Keratinocyte (primary cell): Measurements from ENCODE around the gene BAG5. TPM values are rescaled to one million over a fixed set of nuclear protein-coding genes. Genes with fewer than 3 reads are reported as not detected.
A peak's percentile ranks its signal among the peaks of the same experiment; 100 is the strongest.

ENCODE experiments used
- DNase-seq: peaks from one replicate; pipeline ENCODE4 v3.0.0-alpha.2; 2011; ENCODE audit warnings: low read depth, missing footprints, low spot score
- FAIRE-seq: peaks from 2 replicates; lab custom pipeline; 2011; peaks lifted over from hg19 to GRCh38; lab: Jason Lieb, UNC
- H2AFZ ChIP-seq: 2 replicates; pipeline ENCODE4 v1.6.0; 2012; ENCODE audit warnings: low read length, control low read depth, inconsistent platforms; ENCODE audit not compliant: control insufficient read depth
- H3K27ac ChIP-seq: 2 replicates; pipeline ENCODE4 v1.5.1; 2011; ENCODE audit warnings: low read length; ENCODE audit not compliant: control insufficient read depth, insufficient read depth
- H3K27me3 ChIP-seq: 3 replicates; pipeline ENCODE4 v1.6.0; 2011; ENCODE audit warnings: low read length; ENCODE audit not compliant: control insufficient read depth, insufficient read depth; ENCODE audit errors: extremely low read depth
- H3K36me3 ChIP-seq, 2 experiments: 2 replicates in 1 of 2; 3 replicates in 1 of 2; pipeline ENCODE4 v1.5.1; 2011; ENCODE audit warnings: low read length in 2 of 2, mild to moderate bottlenecking in 1 of 2; ENCODE audit not compliant: control insufficient read depth in 2 of 2, insufficient read depth in 2 of 2; ENCODE audit errors: extremely low read depth in 1 of 2
- H3K4me1 ChIP-seq: 3 replicates; pipeline ENCODE4 v1.5.1; 2011; ENCODE audit warnings: low read length; ENCODE audit not compliant: control insufficient read depth, insufficient read depth; ENCODE audit errors: extremely low read depth
- H3K4me2 ChIP-seq: 3 replicates; pipeline ENCODE4 v1.6.0; 2011; ENCODE audit warnings: low read depth, low read length; ENCODE audit not compliant: control insufficient read depth, insufficient read depth; ENCODE audit errors: extremely low read depth
- H3K4me3 ChIP-seq, 3 experiments: fragments of 200-600 bp in 1 of 3; sonication (generic) in 1 of 3; 2 replicates in 2 of 3; 3 replicates in 1 of 3; pipeline ENCODE4 v1.5.1; 2011 to 2016; ENCODE audit warnings: low read length in 3 of 3, mild to moderate bottlenecking in 3 of 3, control low read depth in 2 of 3, inconsistent platforms in 1 of 3, low read depth in 1 of 3, mixed read lengths in 1 of 3, mixed run types in 1 of 3, moderate library complexity in 1 of 3; ENCODE audit not compliant: control insufficient read depth in 2 of 3, insufficient read depth in 2 of 3; ENCODE audit errors: extremely low read depth in 1 of 3
- H3K79me2 ChIP-seq: 2 replicates; pipeline ENCODE4 v1.6.0; 2012; ENCODE audit warnings: low read length; ENCODE audit not compliant: control insufficient read depth, insufficient read depth
- H3K9ac ChIP-seq: 3 replicates; pipeline ENCODE4 v1.6.0; 2011; ENCODE audit warnings: low read length; ENCODE audit not compliant: control insufficient read depth, insufficient read depth; ENCODE audit errors: extremely low read depth
- H3K9me1 ChIP-seq: 3 replicates; pipeline ENCODE4 v1.6.0; 2011; ENCODE audit warnings: low read length; ENCODE audit not compliant: control insufficient read depth, insufficient read depth; ENCODE audit errors: extremely low read depth
- H3K9me3 ChIP-seq: 2 replicates; pipeline ENCODE4 v1.5.1; 2012; ENCODE audit warnings: low read depth, low read length; ENCODE audit not compliant: control insufficient read depth
- H4K20me1 ChIP-seq: 3 replicates; pipeline ENCODE4 v1.6.0; 2011; ENCODE audit warnings: low read length; ENCODE audit not compliant: control insufficient read depth, insufficient read depth; ENCODE audit errors: extremely low read depth
- EZH2 ChIP-seq: IDR thresholded peaks from one replicate; pipeline ENCODE4 v1.6.1; 2012; ENCODE audit warnings: inconsistent platforms, mild to moderate bottlenecking, low read length, moderate library complexity
- dilution Hi-C: fragments of 300-500 bp; cut with MboI; formaldehyde crosslinking; loops from one replicate; pipeline ENCODE4 v1.7.0; 2020; ENCODE audit warnings: low sequenced_read_pairs; ENCODE audit not compliant: extremely low pct_ligation_motif_present
- polyA plus RNA-seq, 5 experiments: library from polyadenylated mRNA; depleted of rRNA in 3 of 5; stranded (reverse) in 3 of 5; stranded (forward) in 1 of 5; unstranded in 1 of 5; fragments of >200 nt; gene quantifications; 1 replicate in 1 of 5; 2 replicates in 3 of 5; 3 replicates in 1 of 5; pipeline versions ENCODE4 v1.2.1 to v1.2.3, GENCODE V29; 2011 to 2012; ENCODE audit warnings: missing spikeins in 2 of 5, low read depth in 1 of 5, low replicate concordance in 1 of 5
- TF ChIP-seq, protein P1 (sequence below), 3 experiments: IDR thresholded peaks in 1 of 3; conservative IDR thresholded peaks in 1 of 3; optimal IDR thresholded peaks in 1 of 3; 2 replicates in 2 of 3; 3 replicates in 1 of 3; pipeline versions ENCODE3 to v1.5.1; 2011; ENCODE audit warnings: low read length in 3 of 3, mild to moderate bottlenecking in 3 of 3, moderate library complexity in 2 of 3, control low read depth in 1 of 3, inconsistent platforms in 1 of 3; ENCODE audit not compliant: insufficient read depth in 2 of 3; ENCODE audit errors: extremely low read depth in 1 of 3

Gene BAG5
- polyA plus RNA-seq, 1 donor (not counting 4 experiments of a cell fraction or from before 2014, with no cell fraction given), result 14.4 TPM

DNA sequence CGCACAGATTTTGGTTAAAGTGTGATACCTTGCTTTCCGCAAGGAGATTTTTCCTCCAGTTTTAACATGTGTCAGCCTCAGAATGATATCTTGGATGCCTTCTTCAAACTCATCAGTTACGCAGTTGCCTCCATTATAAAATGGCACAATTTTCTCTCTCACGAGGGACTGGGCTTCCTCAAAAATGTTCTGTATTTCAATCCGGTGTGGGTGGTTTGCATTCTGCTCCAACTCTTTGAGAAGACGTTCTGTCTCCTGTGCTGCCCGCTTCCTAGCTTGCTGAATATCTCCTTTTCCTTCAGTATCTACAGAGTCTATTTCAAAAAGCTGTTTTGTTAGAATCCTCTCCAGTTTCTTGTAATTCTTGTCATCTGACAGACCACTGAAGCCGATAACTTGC, 1.8 kb downstream of the BAG5 start:
- dilution Hi-C loops, result no loop called here
- H3K9me3 ChIP-seq, result no peaks in the 10 kb centered on the region
- H4K20me1 ChIP-seq, result peaks cover 9% of the 10 kb centered on the region
- TF ChIP-seq, protein P1, sequence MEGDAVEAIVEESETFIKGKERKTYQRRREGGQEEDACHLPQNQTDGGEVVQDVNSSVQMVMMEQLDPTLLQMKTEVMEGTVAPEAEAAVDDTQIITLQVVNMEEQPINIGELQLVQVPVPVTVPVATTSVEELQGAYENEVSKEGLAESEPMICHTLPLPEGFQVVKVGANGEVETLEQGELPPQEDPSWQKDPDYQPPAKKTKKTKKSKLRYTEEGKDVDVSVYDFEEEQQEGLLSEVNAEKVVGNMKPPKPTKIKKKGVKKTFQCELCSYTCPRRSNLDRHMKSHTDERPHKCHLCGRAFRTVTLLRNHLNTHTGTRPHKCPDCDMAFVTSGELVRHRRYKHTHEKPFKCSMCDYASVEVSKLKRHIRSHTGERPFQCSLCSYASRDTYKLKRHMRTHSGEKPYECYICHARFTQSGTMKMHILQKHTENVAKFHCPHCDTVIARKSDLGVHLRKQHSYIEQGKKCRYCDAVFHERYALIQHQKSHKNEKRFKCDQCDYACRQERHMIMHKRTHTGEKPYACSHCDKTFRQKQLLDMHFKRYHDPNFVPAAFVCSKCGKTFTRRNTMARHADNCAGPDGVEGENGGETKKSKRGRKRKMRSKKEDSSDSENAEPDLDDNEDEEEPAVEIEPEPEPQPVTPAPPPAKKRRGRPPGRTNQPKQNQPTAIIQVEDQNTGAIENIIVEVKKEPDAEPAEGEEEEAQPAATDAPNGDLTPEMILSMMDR (optimal IDR thresholded peaks at IDR 0.05 in 1 of 3, IDR thresholded peaks at IDR 0.05 in 1 of 3, conservative IDR thresholded peaks at IDR 0.05 in 1 of 3; ENCODE audit: extremely low read depth in 1 of 3, insufficient read depth in 2 of 3, low read length in 3 of 3), result no peak
- no peak for TF ChIP-seq EZH2
- H3K4me3 ChIP-seq, result peak overlapping the region; percentile 93 to 97 (median 95)
- H3K9me1 ChIP-seq, result no peaks in the 10 kb centered on the region
- peaks cover 12 to 13% of the 10 kb centered on the region in 2 experiments for H3K36me3 ChIP-seq
- H3K27ac ChIP-seq, result peak overlapping the region; percentile 72
- peaks cover 88% of the 10 kb centered on the region for H3K79me2 ChIP-seq
- DNase-seq (no peak), FAIRE-seq (no peak)
- peak overlapping the region; percentile 83 for H3K9ac ChIP-seq
- peaks cover 15% of the 10 kb centered on the region for H3K4me1 ChIP-seq
- peak overlapping the region; percentile 94 for H3K4me2 ChIP-seq
- no peak overlapping the region for H2AFZ ChIP-seq
- H3K27me3 ChIP-seq, result no peaks in the 10 kb centered on the region

DNA sequence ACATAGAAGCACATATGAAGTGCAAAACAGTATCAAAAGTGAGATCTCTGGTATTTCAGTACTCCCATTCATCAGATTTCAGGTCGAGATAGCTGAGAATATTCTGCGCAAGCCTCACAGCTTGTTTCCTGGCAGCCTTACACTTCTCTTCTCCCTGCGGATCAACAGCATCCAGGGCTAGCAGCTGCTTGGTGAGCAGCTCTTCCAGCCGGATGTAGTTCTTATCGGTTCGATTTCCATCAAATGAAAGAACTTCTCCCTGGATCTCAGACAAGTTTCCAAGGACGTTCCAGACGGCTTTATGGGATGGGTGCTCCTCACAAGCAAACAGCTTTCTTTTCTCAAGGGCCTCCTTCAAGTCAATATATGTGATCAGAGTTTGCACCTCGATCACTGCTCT, 2.7 kb downstream of the BAG5 start:
- Histone ChIP-seq H4K20me1 (peaks cover 9% of the 10 kb centered on the region), H3K79me2 (peaks cover 84% of the 10 kb centered on the region), H3K4me1 (peaks cover 15% of the 10 kb centered on the region), H3K4me2 (no peak overlapping the region), H3K36me3 (peaks cover 12 to 13% of the 10 kb centered on the region in 2 experiments), H3K27me3 (no peaks in the 10 kb centered on the region), H3K27ac (no peak overlapping the region), H3K9me3 (no peaks in the 10 kb centered on the region), H2AFZ (no peak overlapping the region), H3K9me1 (no peaks in the 10 kb centered on the region), H3K9ac (no peak overlapping the region), H3K4me3 (no peak overlapping the region)
- FAIRE-seq (no peak), DNase-seq (no peak)
- no peak for TF ChIP-seq EZH2
- TF ChIP-seq, protein P1 (optimal IDR thresholded peaks at IDR 0.05 in 1 of 3, IDR thresholded peaks at IDR 0.05 in 1 of 3, conservative IDR thresholded peaks at IDR 0.05 in 1 of 3; ENCODE audit: extremely low read depth in 1 of 3, insufficient read depth in 2 of 3, low read length in 3 of 3), result no peak
- dilution Hi-C loops, result no loop called here
